ENCODE results near the gene CAPN13. TPM values are rescaled to one million over a fixed set of nuclear protein-coding genes. Genes with fewer than 3 reads are reported as not detected.

The CAPN13 gene
- not detected for polyA plus RNA-seq (2012; ENCODE audit: missing spikeins)

- TF ChIP-seq POLR2A (IDR thresholded peaks at IDR 0.05; ENCODE audit: low read depth, low read length) = no peak
- no peak for TF ChIP-seq TAF1 (IDR thresholded peaks at IDR 0.05; ENCODE audit: borderline replicate concordance, low read depth, low read length)
- no peak for TF ChIP-seq POLR2AphosphoS5 (IDR thresholded peaks at IDR 0.05; ENCODE audit: low read depth, low read length)
- no peak for FAIRE-seq
- DNase-seq (ENCODE audit: insufficient read length) = no peak
Observed at GRCh38 chr2:30807249-30807648, at the start of gene CAPN13. CAPN13 (minus strand) TSS chr2:30807446; CDS start chr2:30787325, 20,121 bp downstream.

GRCh38 chr2:30847841-30848240 lies 40.6 kb upstream of the CAPN13 start:
- TF ChIP-seq TAF1 (IDR thresholded peaks at IDR 0.05; ENCODE audit: borderline replicate concordance, low read depth, low read length) (no peak), POLR2A (IDR thresholded peaks at IDR 0.05; ENCODE audit: low read depth, low read length) (no peak), POLR2AphosphoS5 (IDR thresholded peaks at IDR 0.05; ENCODE audit: low read depth, low read length) (no peak)

DNA sequence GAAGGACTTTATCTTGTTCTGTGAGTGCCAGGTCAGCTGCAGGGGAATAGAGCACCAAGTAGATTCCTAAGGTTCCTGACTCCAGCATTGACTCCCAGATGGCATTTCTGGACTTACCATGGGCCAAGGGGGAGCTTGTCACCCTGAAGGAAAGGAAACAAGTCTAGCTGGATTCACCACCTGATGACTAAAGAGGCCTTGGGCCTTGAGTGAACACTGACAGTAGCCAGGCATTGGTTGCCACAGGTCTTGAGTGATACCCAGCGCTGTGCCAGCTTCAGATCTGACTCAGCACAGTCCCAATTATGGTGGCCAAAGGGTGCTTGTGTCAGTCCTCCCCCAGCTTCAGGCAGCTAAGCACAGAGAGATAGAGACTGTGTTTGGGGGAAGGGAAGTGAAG lies 40.1 kb upstream of the CAPN13 start:
- DNase-seq (ENCODE audit: insufficient read length) = no peak
- FAIRE-seq = no peak
- TF ChIP-seq POLR2A (IDR thresholded peaks at IDR 0.05; ENCODE audit: low read depth, low read length) (no peak), POLR2AphosphoS5 (IDR thresholded peaks at IDR 0.05; ENCODE audit: low read depth, low read length) (no peak), TAF1 (IDR thresholded peaks at IDR 0.05; ENCODE audit: borderline replicate concordance, low read depth, low read length) (no peak)

More at GRCh38 chr2:30847841-30848240, 40.6 kb upstream of the CAPN13 start:
- FAIRE-seq (no peak), DNase-seq (ENCODE audit: insufficient read length) (no peak)

DNA sequence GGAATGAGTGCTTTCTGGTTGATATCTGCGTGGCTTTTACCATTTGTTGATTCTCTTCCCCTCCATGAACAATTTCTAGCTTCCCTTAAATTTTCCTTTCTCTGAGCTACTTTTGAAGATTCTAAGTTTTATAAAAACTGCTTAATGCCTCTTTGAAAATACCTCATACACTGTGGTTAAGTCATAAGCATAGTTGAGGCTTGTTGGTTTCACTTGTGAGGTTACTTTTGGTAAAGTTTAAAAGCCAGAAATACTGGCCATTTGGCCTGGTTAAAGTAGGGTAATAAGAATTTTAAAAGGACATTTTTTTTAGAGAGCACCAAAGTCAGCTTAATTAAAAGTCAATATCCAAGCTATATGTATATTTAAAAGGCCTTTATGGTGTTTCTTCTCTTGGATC lies 21.3 kb upstream of the CAPN13 start:
- FAIRE-seq (no peak), DNase-seq (ENCODE audit: insufficient read length) (no peak)
- TF ChIP-seq POLR2AphosphoS5 (IDR thresholded peaks at IDR 0.05; ENCODE audit: low read depth, low read length) = no peak
- TF ChIP-seq TAF1 (IDR thresholded peaks at IDR 0.05; ENCODE audit: borderline replicate concordance, low read depth, low read length) = no peak
- no peak for TF ChIP-seq POLR2A (IDR thresholded peaks at IDR 0.05; ENCODE audit: low read depth, low read length)

GRCh38 chr2:30826916-30827315 lies 19.7 kb upstream of the CAPN13 start:
- no peak for DNase-seq (ENCODE audit: insufficient read length)
- no peak for FAIRE-seq
- TF ChIP-seq TAF1 (IDR thresholded peaks at IDR 0.05; ENCODE audit: borderline replicate concordance, low read depth, low read length) (no peak), POLR2AphosphoS5 (IDR thresholded peaks at IDR 0.05; ENCODE audit: low read depth, low read length) (no peak), POLR2A (IDR thresholded peaks at IDR 0.05; ENCODE audit: low read depth, low read length) (no peak)

- no peak for TF ChIP-seq TAF1 (IDR thresholded peaks at IDR 0.05; ENCODE audit: borderline replicate concordance, low read depth, low read length)
- FAIRE-seq (no peak), DNase-seq (ENCODE audit: insufficient read length) (no peak)
Observed at GRCh38 chr2:30826481-30826880, 19.2 kb upstream of the CAPN13 start.

- FAIRE-seq (no peak), DNase-seq (ENCODE audit: insufficient read length) (no peak)
- TF ChIP-seq POLR2AphosphoS5 (IDR thresholded peaks at IDR 0.05; ENCODE audit: low read depth, low read length) (no peak), POLR2A (IDR thresholded peaks at IDR 0.05; ENCODE audit: low read depth, low read length) (no peak), TAF1 (IDR thresholded peaks at IDR 0.05; ENCODE audit: borderline replicate concordance, low read depth, low read length) (no peak)
Observed at GRCh38 chr2:30823452-30823851, 16.2 kb upstream of the CAPN13 start.

GRCh38 chr2:30821960-30822359 lies 14.7 kb upstream of the CAPN13 start:
- TF ChIP-seq POLR2AphosphoS5 (IDR thresholded peaks at IDR 0.05; ENCODE audit: low read depth, low read length) = no peak
- no peak for TF ChIP-seq TAF1 (IDR thresholded peaks at IDR 0.05; ENCODE audit: borderline replicate concordance, low read depth, low read length)
- FAIRE-seq = no peak

GRCh38 chr2:30820381-30821055 lies 13.3 kb upstream of the CAPN13 start:
- TF ChIP-seq POLR2AphosphoS5 (IDR thresholded peaks at IDR 0.05; ENCODE audit: low read depth, low read length) (no peak), POLR2A (IDR thresholded peaks at IDR 0.05; ENCODE audit: low read depth, low read length) (no peak), TAF1 (IDR thresholded peaks at IDR 0.05; ENCODE audit: borderline replicate concordance, low read depth, low read length) (no peak)
- FAIRE-seq (no peak), DNase-seq (ENCODE audit: insufficient read length) (no peak)

More at GRCh38 chr2:30821960-30822359, 14.7 kb upstream of the CAPN13 start:
- DNase-seq (ENCODE audit: insufficient read length) = no peak

DNA sequence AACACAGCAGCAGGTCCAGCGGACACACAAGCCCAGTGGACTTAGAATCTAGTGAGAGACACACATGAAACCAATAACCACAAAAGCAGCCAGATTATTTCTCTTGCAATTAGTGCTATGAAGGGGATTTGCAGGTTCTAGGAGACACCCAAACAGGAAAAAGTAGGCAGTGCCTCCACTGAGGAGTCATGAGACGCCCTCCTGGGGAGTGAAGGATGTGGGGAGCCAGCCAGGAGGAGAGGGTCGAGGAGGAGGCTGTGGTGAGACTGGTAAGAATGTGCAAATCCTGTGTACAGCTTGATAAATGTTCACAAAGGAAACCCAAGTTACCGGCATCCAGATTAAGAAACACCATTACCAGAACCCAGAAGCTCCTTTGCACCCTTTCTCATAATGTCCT lies 2.7 kb upstream of the CAPN13 start:
- TF ChIP-seq POLR2AphosphoS5 (IDR thresholded peaks at IDR 0.05; ENCODE audit: low read depth, low read length) (no peak), TAF1 (IDR thresholded peaks at IDR 0.05; ENCODE audit: borderline replicate concordance, low read depth, low read length) (no peak), POLR2A (IDR thresholded peaks at IDR 0.05; ENCODE audit: low read depth, low read length) (no peak)
- no peak for FAIRE-seq
- no peak for DNase-seq (ENCODE audit: insufficient read length)

GRCh38 chr2:30808695-30809094 lies 1.4 kb upstream of the CAPN13 start:
- DNase-seq (ENCODE audit: insufficient read length) = no peak
- FAIRE-seq = no peak
- TF ChIP-seq POLR2A (IDR thresholded peaks at IDR 0.05; ENCODE audit: low read depth, low read length) (no peak), TAF1 (IDR thresholded peaks at IDR 0.05; ENCODE audit: borderline replicate concordance, low read depth, low read length) (no peak), POLR2AphosphoS5 (IDR thresholded peaks at IDR 0.05; ENCODE audit: low read depth, low read length) (no peak)

DNA sequence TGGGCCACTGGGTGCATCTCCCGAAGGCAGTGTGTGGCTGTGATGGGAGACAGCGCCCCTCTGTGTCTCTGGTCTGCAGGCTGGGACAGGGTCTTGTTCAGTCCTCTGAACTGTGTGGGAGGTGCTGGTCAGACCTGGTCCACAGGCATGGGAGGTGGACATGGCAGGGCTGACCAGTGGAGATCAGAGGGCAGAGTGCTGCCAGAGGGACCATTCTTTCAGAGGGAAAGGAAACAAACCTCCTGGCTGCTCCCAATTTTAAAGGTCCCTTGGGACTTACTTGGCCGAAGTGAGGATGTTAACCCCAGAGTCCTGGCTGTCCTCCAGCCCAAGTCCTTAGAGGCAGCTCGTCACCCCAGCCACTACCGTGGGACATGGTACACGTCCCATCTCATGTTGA lies 4.0 kb downstream of the CAPN13 start:
- TF ChIP-seq POLR2AphosphoS5 (IDR thresholded peaks at IDR 0.05; ENCODE audit: low read depth, low read length) (no peak), TAF1 (IDR thresholded peaks at IDR 0.05; ENCODE audit: borderline replicate concordance, low read depth, low read length) (no peak), POLR2A (IDR thresholded peaks at IDR 0.05; ENCODE audit: low read depth, low read length) (no peak)
- FAIRE-seq (no peak), DNase-seq (ENCODE audit: insufficient read length) (no peak)
